DMS114 treated with DMSO at 0.1 percent for 48 hours (cell line): ENCODE results near the gene FLG2.
"Not testable (repeated sequence)": the region's sequence is repeated elsewhere in the genome, so short reads cannot be mapped to it uniquely, and the experiment has no call there.

Experiments used
- DNase-seq: peaks from one replicate; lab custom pipeline; 2025; ENCODE audit not compliant: unreplicated experiment; lab: John Stamatoyannopoulos, UW

The FLG2 gene

GRCh38 chr1:152313319-152313801, 46.4 kb downstream of the FLG2 start:
- DNase-seq: no peak

- DNase-seq: not testable (repeated sequence)
These were observed 47.6 kb downstream of the FLG2 start for GRCh38 chr1:152312169-152312568.

- DNase-seq: no peak
These were observed 49.9 kb downstream of the FLG2 start for GRCh38 chr1:152309955-152310354.

- DNase-seq: not testable (repeated sequence)
These were observed 50.4 kb downstream of the FLG2 start for GRCh38 chr1:152309320-152309901.

- not testable (repeated sequence) for DNase-seq
These were observed 51.0 kb downstream of the FLG2 start for GRCh38 chr1:152308758-152309157.

GRCh38 chr1:152307970-152308369, 51.8 kb downstream of the FLG2 start:
- DNase-seq: not testable (repeated sequence)

- not testable (repeated sequence) for DNase-seq
These were observed 53.7 kb downstream of the FLG2 start for GRCh38 chr1:152306123-152306522.

GRCh38 chr1:152304773-152305172, 55.0 kb downstream of the FLG2 start:
- DNase-seq: not testable (repeated sequence)

- not testable (repeated sequence) for DNase-seq
These were observed 56.5 kb downstream of the FLG2 start for GRCh38 chr1:152303139-152303872.
